EH (cell line): ENCODE data around the gene SGMS1.
A peak's percentile ranks its signal among the peaks of the same experiment; 100 is the strongest.
"Not testable (repeated sequence)": the region's sequence is repeated elsewhere in the genome, so short reads cannot be mapped to it uniquely, and the experiment has no call there.

Experiments
- DNase-seq: peaks from one replicate; pipeline ENCODE4 v3.0.0-alpha.2; 2015; ENCODE audit warnings: low read depth

SGMS1 gene

GRCh38 chr10:50508315-50509051 lies 115.3 kb downstream of the SGMS1 start:
- no peak for DNase-seq

DNA sequence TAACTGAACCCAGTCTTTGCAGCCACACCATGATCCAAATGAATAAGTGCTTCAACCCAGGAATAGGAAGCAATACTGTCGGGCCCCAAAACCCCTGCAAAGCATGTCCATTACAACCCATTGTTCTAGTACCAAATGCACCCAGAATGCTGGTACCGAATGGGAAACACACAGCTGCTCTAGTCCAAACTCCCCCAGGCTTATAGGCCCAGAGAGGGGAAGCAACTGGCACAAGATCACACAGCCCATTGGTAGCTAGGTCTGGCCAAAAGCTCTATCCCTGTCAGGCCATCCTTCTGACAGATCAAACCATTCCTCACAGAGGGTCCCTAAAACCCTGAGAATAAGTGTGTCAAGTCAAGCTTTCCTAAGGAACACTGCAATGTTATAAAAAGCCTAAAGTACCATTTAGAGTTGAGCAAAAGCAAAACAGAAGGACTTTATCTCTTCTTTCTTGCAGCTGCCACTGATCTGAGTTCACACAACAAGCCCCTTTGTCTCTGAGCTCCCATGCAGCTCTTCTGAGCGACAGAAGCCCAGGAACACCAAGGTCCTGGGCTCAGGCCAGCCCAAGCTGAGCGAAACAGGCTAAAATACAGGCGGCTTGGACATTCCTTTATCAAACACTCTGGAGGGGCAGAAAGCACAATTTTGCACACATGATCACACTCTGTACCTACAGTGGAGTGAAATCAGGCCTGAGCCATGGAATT lies 116.7 kb downstream of the SGMS1 start:
- no peak for DNase-seq

DNA sequence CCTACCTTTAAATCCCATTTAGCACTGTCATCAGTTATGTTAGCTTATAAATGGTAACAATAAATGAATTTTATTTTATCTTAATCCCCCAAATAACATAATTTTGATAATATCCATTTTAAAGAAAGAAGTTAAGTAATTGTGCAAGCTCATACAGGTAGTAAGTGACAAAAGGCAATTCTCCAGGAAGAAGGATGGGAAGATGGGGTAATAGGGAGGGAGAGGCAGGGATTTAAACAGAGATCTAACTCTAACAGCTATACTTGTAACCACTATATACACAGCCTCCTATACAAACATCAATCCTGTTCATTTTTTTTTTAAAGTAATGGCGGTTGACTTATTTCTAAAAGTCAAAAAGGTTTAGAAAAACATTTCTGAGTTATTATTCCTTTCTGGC lies 119.4 kb downstream of the SGMS1 start:
- no peak for DNase-seq

DNA sequence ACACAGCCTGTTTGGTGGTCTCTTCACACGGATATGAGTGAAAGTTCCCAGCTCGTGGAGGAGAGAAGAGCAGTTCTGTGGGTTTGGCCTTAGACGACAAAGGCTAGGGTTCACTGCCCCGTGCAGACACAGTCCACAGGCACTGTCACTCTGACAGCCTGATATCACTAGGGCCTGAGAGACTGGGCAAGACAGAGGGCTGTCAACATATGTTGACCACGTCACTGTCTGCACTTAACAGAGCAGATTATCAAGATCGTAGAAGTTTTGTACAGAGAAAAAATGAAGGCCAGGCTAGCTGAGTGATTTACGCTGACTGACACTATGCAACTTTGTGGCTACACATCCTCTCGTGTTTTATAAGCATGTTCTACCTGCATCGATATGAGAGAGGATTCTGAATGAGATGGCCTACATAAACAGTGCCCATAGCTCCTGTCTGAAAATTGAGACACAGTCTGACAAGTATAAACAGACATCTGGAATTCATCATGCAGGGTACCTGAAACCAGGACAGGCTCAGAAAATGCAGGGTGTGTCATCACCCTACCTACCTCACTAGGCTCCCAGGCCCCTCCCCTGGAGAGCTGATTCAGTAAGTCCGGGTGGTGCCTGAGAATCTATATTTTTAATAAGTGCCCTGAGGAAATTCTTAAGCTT lies 120.0 kb downstream of the SGMS1 start:
- DNase-seq, result no peak

DNA sequence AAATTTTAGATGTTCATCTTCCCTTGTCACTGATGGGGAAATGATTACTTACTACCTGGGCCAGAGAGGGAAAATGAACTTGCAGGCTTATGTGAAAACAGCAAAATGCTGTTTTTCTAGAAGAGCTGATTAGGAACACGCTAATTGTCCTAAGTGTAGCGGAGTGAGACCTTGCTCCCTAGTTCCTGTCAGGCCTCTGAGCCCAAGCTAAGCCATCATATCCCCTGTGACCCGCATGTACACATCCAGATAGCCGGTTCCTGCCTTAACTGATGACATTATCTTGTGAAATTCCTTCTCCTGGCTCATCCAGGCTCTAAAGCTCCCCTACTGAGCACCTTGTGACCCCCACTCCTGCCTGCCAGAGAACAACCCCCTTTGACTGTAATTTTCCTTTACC lies 120.6 kb downstream of the SGMS1 start:
- DNase-seq, result not testable (repeated sequence)

GRCh38 chr10:50501924-50502452 lies 121.8 kb downstream of the SGMS1 start:
- peak; percentile 1 for DNase-seq

DNA sequence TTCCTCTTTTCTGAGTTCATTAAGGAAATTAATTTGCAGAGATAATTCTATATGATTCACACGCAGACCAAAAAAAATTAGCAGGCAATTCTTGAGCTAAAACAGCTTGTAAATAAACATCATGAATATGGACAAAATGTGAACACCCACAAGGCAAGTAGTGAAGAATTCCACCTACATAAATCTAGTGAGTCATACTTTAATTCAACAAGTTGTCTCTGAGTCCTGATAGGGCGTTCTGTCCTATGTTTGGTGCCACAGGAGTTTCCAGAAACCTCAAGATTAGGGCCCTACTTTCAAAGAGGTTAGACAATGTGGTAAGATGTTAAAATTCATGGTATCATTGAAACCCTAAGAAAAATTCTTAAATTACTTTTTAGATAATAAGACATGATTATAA lies 122.3 kb downstream of the SGMS1 start:
- peak; percentile 38 for DNase-seq

- no peak for DNase-seq
Measured at GRCh38 chr10:50498465-50498864, 125.3 kb downstream of the SGMS1 start.

DNA sequence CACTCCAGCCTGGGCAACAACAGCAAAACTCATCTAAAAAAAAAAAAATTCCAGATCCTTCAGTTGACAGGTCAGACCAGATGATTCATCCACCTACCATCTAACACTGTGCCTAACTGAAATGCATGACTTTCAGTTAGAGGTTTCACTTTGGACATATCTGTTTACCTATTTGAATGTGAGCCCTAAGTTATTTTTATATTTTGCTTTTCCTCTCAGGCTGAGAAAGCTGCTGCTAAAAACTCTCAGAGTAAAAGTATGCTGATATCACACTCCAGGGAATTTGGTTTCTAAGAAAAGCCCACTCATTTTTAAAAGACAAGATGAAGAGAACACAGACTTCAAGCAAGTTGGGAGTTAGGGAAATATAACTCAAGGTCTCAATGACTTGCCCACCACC lies 126.0 kb downstream of the SGMS1 start:
- DNase-seq, result peak; percentile 74

DNA sequence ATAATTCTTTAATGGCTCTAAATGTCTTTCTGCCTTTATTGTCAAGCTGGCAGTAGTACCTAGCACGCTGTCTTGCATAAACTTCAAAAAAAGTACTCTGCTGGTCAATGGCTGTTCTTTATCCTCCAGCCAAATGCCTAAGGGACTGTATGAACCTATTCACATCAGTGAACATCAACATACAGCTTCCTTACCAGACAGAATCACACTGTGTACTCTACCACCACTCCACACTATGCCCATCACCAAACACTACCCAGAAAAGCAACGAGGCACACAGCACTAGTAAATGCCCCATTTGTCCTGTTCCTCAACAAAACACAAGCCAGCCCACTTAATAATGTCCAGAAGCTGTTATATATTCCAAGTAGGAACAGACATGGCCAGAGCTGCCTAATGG lies 127.5 kb downstream of the SGMS1 start:
- DNase-seq, result no peak

DNA sequence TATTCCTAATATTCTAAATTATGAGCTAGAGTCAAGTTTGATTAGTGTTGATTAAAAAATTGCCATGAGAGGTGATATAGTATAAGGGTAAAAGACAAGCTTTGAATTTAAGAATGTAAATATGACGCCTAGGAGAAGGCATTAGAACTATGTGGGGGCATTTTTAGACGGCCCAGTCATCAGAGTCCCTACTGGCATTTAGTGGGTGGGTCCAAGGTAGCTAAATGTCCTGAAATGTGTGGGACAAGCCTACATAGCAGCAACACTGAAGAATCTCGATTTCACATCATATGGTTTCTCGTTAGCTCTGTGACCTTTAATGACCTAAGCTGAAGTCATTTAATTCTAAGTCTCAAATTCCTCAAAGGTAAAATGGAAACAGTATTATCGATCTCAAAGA lies 133.5 kb downstream of the SGMS1 start:
- peak; percentile 4 for DNase-seq

DNA sequence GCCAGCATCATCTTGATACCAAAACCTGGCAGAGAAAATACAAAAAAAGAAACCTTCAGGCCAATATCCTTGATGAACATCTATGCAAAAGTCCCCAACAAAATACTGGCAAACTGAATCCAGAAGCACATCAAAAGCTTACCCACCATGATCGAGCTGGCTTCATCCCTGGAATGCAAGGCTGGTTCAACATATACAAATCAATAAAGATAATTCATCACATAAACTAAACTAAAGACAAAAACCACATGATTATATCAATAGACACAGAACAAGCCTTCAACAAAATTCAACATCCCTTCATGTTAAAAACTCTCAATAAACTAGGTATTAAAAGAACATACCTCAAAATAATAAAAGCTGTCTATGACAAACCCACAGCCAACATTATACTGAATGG lies 139.2 kb downstream of the SGMS1 start:
- DNase-seq, result not testable (repeated sequence)

- DNase-seq, result no peak
Measured at GRCh38 chr10:50480054-50481007, 143.4 kb downstream of the SGMS1 start.

DNA sequence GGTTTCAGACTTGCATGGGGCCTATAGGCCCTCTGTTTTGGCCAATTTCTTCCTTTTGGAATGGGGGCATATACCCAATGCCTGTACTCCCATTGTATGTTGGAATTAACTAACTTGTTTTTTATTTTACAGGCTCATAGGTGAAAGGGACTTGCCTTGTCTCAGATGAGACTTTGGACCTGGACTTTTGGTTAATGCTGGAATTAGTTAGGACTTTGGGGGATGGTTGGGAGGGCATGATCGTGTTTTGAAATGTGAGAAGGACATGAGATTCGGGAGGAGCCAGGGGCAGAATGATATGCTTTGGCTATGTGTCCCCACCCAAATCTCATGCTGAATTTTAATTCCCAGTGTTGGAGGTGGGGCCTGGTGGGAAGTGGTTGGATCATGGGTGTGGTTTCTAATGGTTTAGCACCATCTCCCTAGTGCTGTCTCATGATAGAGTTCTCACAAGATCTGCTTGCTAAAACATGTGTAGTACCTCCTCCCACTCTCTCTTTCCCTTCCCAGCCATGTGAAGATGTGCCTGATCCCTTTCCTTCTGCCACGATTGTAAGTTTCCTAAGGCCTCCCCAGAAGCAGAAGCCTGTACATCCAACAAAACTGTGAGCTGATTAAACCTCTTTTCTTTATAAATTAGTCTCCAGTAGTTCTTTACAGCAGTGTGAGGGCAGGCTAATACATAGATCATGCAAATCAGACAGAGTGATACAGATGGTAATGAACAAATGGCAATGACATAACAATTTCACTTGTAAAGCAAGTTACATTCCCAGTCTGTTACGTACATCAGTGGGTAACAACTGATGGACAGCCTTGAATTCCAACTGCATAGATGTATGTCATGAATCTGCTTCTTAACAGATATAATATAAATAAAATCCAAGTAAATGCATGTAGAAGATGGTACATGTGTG lies 146.2 kb downstream of the SGMS1 start:
- no peak for DNase-seq

GRCh38 chr10:50473756-50474155 lies 150.0 kb downstream of the SGMS1 start:
- DNase-seq, result no peak

DNA sequence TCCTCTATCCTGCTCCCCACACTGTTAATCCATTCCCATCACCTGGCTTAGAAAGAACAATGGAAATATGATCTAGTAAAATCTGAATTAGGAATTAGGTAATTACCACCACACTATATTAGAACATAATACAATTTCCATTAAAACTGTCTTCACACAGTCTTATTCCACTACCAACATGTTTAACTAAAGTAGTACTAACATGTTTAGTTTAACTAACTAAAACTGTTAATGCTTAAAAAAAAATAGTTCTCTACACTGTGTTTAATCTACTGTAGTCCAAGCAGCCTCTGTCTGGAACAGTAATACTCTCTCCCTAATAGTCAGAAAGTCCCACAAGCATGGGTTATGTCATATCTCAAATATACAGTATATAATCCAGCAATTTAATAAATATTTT lies 150.8 kb downstream of the SGMS1 start:
- no peak for DNase-seq

GRCh38 chr10:50471583-50471975 lies 152.2 kb downstream of the SGMS1 start:
- peak; percentile 6 for DNase-seq

DNA sequence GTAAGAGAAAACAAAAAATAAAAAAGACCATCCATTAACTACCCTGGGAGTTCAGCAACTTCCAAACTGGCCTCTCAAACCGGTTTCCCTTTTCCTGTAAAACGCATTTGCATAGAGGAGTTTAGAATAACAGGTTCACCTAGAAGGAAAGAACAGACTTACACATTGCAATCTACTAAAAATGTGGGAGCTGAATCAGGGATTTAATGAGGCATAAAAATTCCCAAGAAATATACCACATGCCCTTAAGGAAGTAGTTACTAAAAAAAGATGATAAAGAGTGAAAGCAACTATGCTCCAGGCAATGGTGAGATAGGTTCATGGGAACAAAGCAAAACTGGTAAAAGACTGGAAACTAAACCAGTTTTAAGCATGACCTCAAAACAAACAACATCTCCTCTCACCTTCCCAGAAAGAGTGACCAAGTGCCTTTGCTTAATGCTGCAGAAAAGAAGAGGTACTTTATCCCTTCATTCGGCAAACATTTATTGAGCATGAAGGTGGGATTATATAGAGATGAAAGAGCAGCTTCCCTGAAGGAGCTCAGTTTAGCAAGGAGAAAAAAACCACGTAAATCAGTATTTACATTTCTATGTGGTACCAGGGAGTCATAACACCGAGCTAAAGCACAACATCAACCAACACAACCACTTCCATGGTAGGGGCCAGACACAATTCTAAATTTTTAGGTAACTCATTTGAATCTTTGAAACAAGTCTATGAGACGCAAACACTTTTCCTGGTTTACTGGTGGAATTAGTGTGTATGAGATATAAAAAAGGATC lies 152.8 kb downstream of the SGMS1 start:
- peak; percentile 81 for DNase-seq

- peak; percentile 28 for DNase-seq
Measured at GRCh38 chr10:50470345-50470744, 153.4 kb downstream of the SGMS1 start.

- peak; percentile 18 for DNase-seq
Measured at GRCh38 chr10:50469778-50470193, 154.0 kb downstream of the SGMS1 start.
